GM12872 (cell line): ENCODE measurements around the gene STT3B.

Source experiments
- CTCF ChIP-seq: IDR thresholded peaks from 3 replicates; pipeline ENCODE4 v1.5.1; 2011; ENCODE audit warnings: low read depth, mild to moderate bottlenecking, low read length, moderate library complexity; ENCODE audit not compliant: insufficient read depth

The STT3B gene

GRCh38 chr3:31532587-31533168 is at the start of gene STT3B:
Gene STT3B, plus strand, starts transcription at chr3:31532925. Its CDS starts 74 bp downstream, at chr3:31532999.
- no peak for TF ChIP-seq CTCF

- no peak for TF ChIP-seq CTCF
Measured at GRCh38 chr3:31483776-31484175, 48.9 kb upstream of the STT3B start.

GRCh38 chr3:31485196-31485595 is 47.5 kb upstream of the STT3B start:
- TF ChIP-seq CTCF: no peak

- no peak for TF ChIP-seq CTCF
Measured at GRCh38 chr3:31486865-31487533, 45.7 kb upstream of the STT3B start.

GRCh38 chr3:31488475-31489017 is 44.2 kb upstream of the STT3B start:
- TF ChIP-seq CTCF: no peak

- no peak for TF ChIP-seq CTCF
Measured at GRCh38 chr3:31490502-31490901, 42.2 kb upstream of the STT3B start.

- no peak for TF ChIP-seq CTCF
Measured at GRCh38 chr3:31491660-31492059, 41.1 kb upstream of the STT3B start.
